ENCODE measurements around the gene LEF1.

The LEF1 gene

GRCh38 chr4:108068442-108068841 is 100.3 kb downstream of the LEF1 start:
- no peak overlapping the region for H3K4me3 ChIP-seq (ENCODE audit: low read depth, low read length)
- TF ChIP-seq CTCF (IDR thresholded peaks at IDR 0.05; ENCODE audit: low read depth, low read length) = no peak
- no peak for TF ChIP-seq POLR2A (IDR thresholded peaks at IDR 0.05; ENCODE audit: extremely low read depth, insufficient read length)
- no peak for TF ChIP-seq MAX (IDR thresholded peaks at IDR 0.05; ENCODE audit: low read depth, low read length)
- no peak for TF ChIP-seq MYC (IDR thresholded peaks at IDR 0.05; ENCODE audit: low read depth, low read length)
- DNase-seq (ENCODE audit: low read depth) = no peak

- H3K4me3 ChIP-seq (ENCODE audit: low read depth, low read length) = no peak overlapping the region
- no peak for TF ChIP-seq MAX (IDR thresholded peaks at IDR 0.05; ENCODE audit: low read depth, low read length)
- no peak for TF ChIP-seq MYC (IDR thresholded peaks at IDR 0.05; ENCODE audit: low read depth, low read length)
- DNase-seq (ENCODE audit: low read depth) = no peak
Measured at GRCh38 chr4:108060686-108061321, 107.9 kb downstream of the LEF1 start.

GRCh38 chr4:108060164-108060563 is 108.6 kb downstream of the LEF1 start:
- no peak overlapping the region for H3K4me3 ChIP-seq (ENCODE audit: low read depth, low read length)
- DNase-seq (ENCODE audit: low read depth) = peak; percentile 2
- TF ChIP-seq MAX (IDR thresholded peaks at IDR 0.05; ENCODE audit: low read depth, low read length) (no peak), CTCF (IDR thresholded peaks at IDR 0.05; ENCODE audit: low read depth, low read length) (no peak), POLR2A (IDR thresholded peaks at IDR 0.05; ENCODE audit: extremely low read depth, insufficient read length) (no peak), MYC (IDR thresholded peaks at IDR 0.05; ENCODE audit: low read depth, low read length) (no peak)

- no peak for DNase-seq (ENCODE audit: low read depth)
- no peak overlapping the region for H3K4me3 ChIP-seq (ENCODE audit: low read depth, low read length)
- no peak for TF ChIP-seq POLR2A (IDR thresholded peaks at IDR 0.05; ENCODE audit: extremely low read depth, insufficient read length)
Measured at GRCh38 chr4:108058685-108059440, 109.9 kb downstream of the LEF1 start.

GRCh38 chr4:108056418-108056817 is 112.3 kb downstream of the LEF1 start:
- DNase-seq (ENCODE audit: low read depth) = no peak
- no peak overlapping the region for H3K4me3 ChIP-seq (ENCODE audit: low read depth, low read length)
- TF ChIP-seq CTCF (IDR thresholded peaks at IDR 0.05; ENCODE audit: low read depth, low read length) (no peak), MYC (IDR thresholded peaks at IDR 0.05; ENCODE audit: low read depth, low read length) (no peak), MAX (IDR thresholded peaks at IDR 0.05; ENCODE audit: low read depth, low read length) (no peak), POLR2A (IDR thresholded peaks at IDR 0.05; ENCODE audit: extremely low read depth, insufficient read length) (no peak)

- no peak overlapping the region for H3K4me3 ChIP-seq (ENCODE audit: low read depth, low read length)
- DNase-seq (ENCODE audit: low read depth) = no peak
- TF ChIP-seq CTCF (IDR thresholded peaks at IDR 0.05; ENCODE audit: low read depth, low read length) = no peak
- no peak for TF ChIP-seq POLR2A (IDR thresholded peaks at IDR 0.05; ENCODE audit: extremely low read depth, insufficient read length)
- no peak for TF ChIP-seq MAX (IDR thresholded peaks at IDR 0.05; ENCODE audit: low read depth, low read length)
- TF ChIP-seq MYC (IDR thresholded peaks at IDR 0.05; ENCODE audit: low read depth, low read length) = no peak
Measured at GRCh38 chr4:108055787-108056186, 112.9 kb downstream of the LEF1 start.

Measured in NB4 (cell line).